IMR-90 (cell line): Measurements from ENCODE around the gene SUGCT. TPM values are rescaled to one million over a fixed set of nuclear protein-coding genes. Genes with fewer than 3 reads are reported as not detected.

Source experiments
- ATAC-seq: fragments of 200-7000 bp; cut with Tn5 transposase; 2 replicates; pipeline ENCODE4 v1.9.1; 2020; ENCODE audit warnings: low read depth, mild to moderate bottlenecking, moderate library complexity
- BruUV-seq: library from RNA; stranded (reverse); fragments of 400-500 nt; replicated peaks from 2 replicates; lab custom pipeline; 2021; lab: Mats Ljungman, UMichigan
- CTCF ChIA-PET: fragments of 300-600 bp; formaldehyde crosslinking; extraction: SDS; loops from one replicate; lab custom pipeline; 2021; ENCODE audit warnings: antibody characterized with exemption; lab: Yijun Ruan, JAX
- POLR2A ChIA-PET: fragments of 300-600 bp; sonication (Branson Sonifier 250); formaldehyde crosslinking; loops from one replicate; lab custom pipeline; 2022; ENCODE audit warnings: antibody characterized with exemption; ENCODE audit not compliant: unreplicated experiment; lab: Charles Lee
- DNase-seq: peaks from one replicate; pipeline ENCODE4 v3.0.0; 2013
- H2AFZ ChIP-seq: replicated peaks from 2 replicates; pipeline ENCODE3; 2013; ENCODE audit warnings: low read length, mild to moderate bottlenecking; ENCODE audit not compliant: poor library complexity
- H2AK5ac ChIP-seq: 2 replicates; pipeline ENCODE4 v1.6.1; 2013; ENCODE audit warnings: low read depth, low read length, inconsistent platforms
- H2AK9ac ChIP-seq: replicated peaks from 2 replicates; pipeline ENCODE3; 2013; ENCODE audit warnings: mild to moderate bottlenecking, low read depth, low read length, moderate library complexity; ENCODE audit not compliant: poor library complexity
- H2BK120ac ChIP-seq: 2 replicates; pipeline ENCODE4 v1.6.1; 2013; ENCODE audit warnings: low read depth, low read length, inconsistent platforms
- H2BK15ac ChIP-seq: 3 replicates; pipeline ENCODE4 v1.6.1; 2013; ENCODE audit warnings: low read depth, low read length, inconsistent platforms
- H2BK20ac ChIP-seq: 2 replicates; pipeline ENCODE4 v1.6.1; 2013; ENCODE audit warnings: low read depth, mild to moderate bottlenecking, inconsistent platforms, low read length, moderate library complexity
- H2BK5ac ChIP-seq: 2 replicates; pipeline ENCODE4 v1.6.1; 2013; ENCODE audit warnings: mild to moderate bottlenecking, low read depth, low read length, inconsistent platforms; ENCODE audit not compliant: poor library complexity, severe bottlenecking
- H3K14ac ChIP-seq: replicated peaks from 2 replicates; pipeline ENCODE4 v1.6.1; 2013; ENCODE audit warnings: low read depth, low read length, inconsistent platforms
- H3K18ac ChIP-seq: 2 replicates; pipeline ENCODE4 v1.6.1; 2013; ENCODE audit warnings: low read depth, low read length, control low read depth
- H3K23ac ChIP-seq: 2 replicates; pipeline ENCODE4 v1.6.1; 2013; ENCODE audit warnings: low read depth, low read length, inconsistent platforms
- H3K27ac ChIP-seq: 2 replicates; pipeline ENCODE4 v1.5.1; 2013; ENCODE audit warnings: mild to moderate bottlenecking, control low read depth, low read length; ENCODE audit not compliant: insufficient read depth
- H3K27me3 ChIP-seq: 2 replicates; pipeline ENCODE4 v1.6.1; 2013; ENCODE audit warnings: low read length; ENCODE audit not compliant: control insufficient read depth, insufficient read depth
- H3K36me3 ChIP-seq: 2 replicates; pipeline ENCODE4 v1.6.1; 2013; ENCODE audit warnings: low read length, mixed read lengths; ENCODE audit not compliant: control insufficient read depth, insufficient read depth
- H3K4ac ChIP-seq: 2 replicates; pipeline ENCODE4 v1.6.1; 2013; ENCODE audit warnings: low read depth, low read length, inconsistent platforms
- H3K4me1 ChIP-seq: 2 replicates; pipeline ENCODE4 v1.6.1; 2013; ENCODE audit warnings: low read length, mixed read lengths; ENCODE audit not compliant: control insufficient read depth, insufficient read depth
- H3K4me2 ChIP-seq: 2 replicates; pipeline ENCODE4 v1.6.1; 2013; ENCODE audit warnings: low read depth, mild to moderate bottlenecking, control low read depth, low read length, moderate library complexity
- H3K4me3 ChIP-seq: 2 replicates; pipeline ENCODE4 v1.5.1; 2013; ENCODE audit warnings: low read depth, mild to moderate bottlenecking, control low read depth, low read length, moderate library complexity; ENCODE audit not compliant: insufficient read depth
- H3K56ac ChIP-seq: 2 replicates; pipeline ENCODE4 v1.6.1; 2013; ENCODE audit warnings: low read length, inconsistent platforms; ENCODE audit not compliant: insufficient read depth; ENCODE audit errors: extremely low read depth
- H3K79me1 ChIP-seq, 2 experiments: 2 replicates each; pipeline ENCODE4 v1.6.1; 2013; ENCODE audit warnings: low read length in 2 of 2, inconsistent platforms in 1 of 2, low read depth in 1 of 2
- H3K9ac ChIP-seq: 2 replicates; pipeline ENCODE4 v1.6.1; 2013; ENCODE audit warnings: low read depth, low read length, control low read depth
- H3K9me1 ChIP-seq: 2 replicates; pipeline ENCODE4 v1.6.1; 2013; ENCODE audit warnings: low read length, inconsistent platforms; ENCODE audit not compliant: insufficient read depth
- H3K9me3 ChIP-seq: 2 replicates; pipeline ENCODE4 v1.6.1; 2013; ENCODE audit warnings: low read length; ENCODE audit not compliant: control insufficient read depth, insufficient read depth
- H4K20me1 ChIP-seq: 2 replicates; pipeline ENCODE4 v1.6.1; 2013; ENCODE audit warnings: low read length, inconsistent platforms; ENCODE audit not compliant: insufficient read depth
- H4K5ac ChIP-seq: 2 replicates; pipeline ENCODE4 v1.6.1; 2013; ENCODE audit warnings: mild to moderate bottlenecking, low read depth, low read length, control low read depth
- H4K8ac ChIP-seq, 2 experiments: 2 replicates each; pipeline ENCODE4 v1.6.1; 2013; ENCODE audit warnings: low read depth in 2 of 2, low read length in 2 of 2, control low read depth in 1 of 2, inconsistent platforms in 1 of 2
- H4K91ac ChIP-seq: 2 replicates; pipeline ENCODE4 v1.6.1; 2013; ENCODE audit warnings: low read depth, low read length, inconsistent platforms; ENCODE audit not compliant: insufficient read depth
- BHLHE40 ChIP-seq: fragments of 150-350 bp; IDR thresholded peaks from 2 replicates; pipeline ENCODE4 v1.6.1; 2016; ENCODE audit warnings: mild to moderate bottlenecking, low read depth, low read length
- CEBPB ChIP-seq: IDR thresholded peaks from 2 replicates; pipeline ENCODE4 v1.6.1; 2012; ENCODE audit warnings: low read depth, low read length, improper control_type of control experiment
- CHD1 ChIP-seq: IDR thresholded peaks from 2 replicates; pipeline ENCODE4 v1.6.1; 2012; ENCODE audit warnings: low read depth, low read length, improper control_type of control experiment
- MAFK ChIP-seq: IDR thresholded peaks from 2 replicates; pipeline ENCODE4 v1.6.1; 2012; ENCODE audit warnings: low read depth, low read length, improper control_type of control experiment
- POLR2A ChIP-seq: IDR thresholded peaks from 2 replicates; pipeline ENCODE4 v1.6.1; 2012; ENCODE audit warnings: mild to moderate bottlenecking, low read depth, low read length
- RAD21 ChIP-seq: IDR thresholded peaks from 2 replicates; pipeline ENCODE4 v1.6.1; 2012; ENCODE audit warnings: low read length, improper control_type of control experiment
- RCOR1 ChIP-seq: IDR thresholded peaks from 2 replicates; pipeline ENCODE4 v1.6.1; 2012; ENCODE audit warnings: mild to moderate bottlenecking, low read length, improper control_type of control experiment; ENCODE audit not compliant: insufficient replicate concordance
- SMC3 ChIP-seq: fragments of 150-350 bp; IDR thresholded peaks from 2 replicates; pipeline ENCODE4 v1.6.1; 2016; ENCODE audit warnings: low read depth, mild to moderate bottlenecking, antibody characterized with exemption, low read length, moderate library complexity
- WGBS, 2 experiments: methylation state at CpG; one replicate each; pipeline versions ENCODE4 v1.1.5 to v1.1.7; 2013; ENCODE audit warnings: missing lambda C conversion rate in 2 of 2; ENCODE audit not compliant: insufficient read length in 1 of 2; ENCODE audit errors: extremely low coverage in 2 of 2; 5-methylcytosine and 5-hydroxymethylcytosine counted together
- dilution Hi-C: fragments of 300-500 bp; cut with HindIII; formaldehyde crosslinking; loops from one replicate; pipeline ENCODE4 v1.14.3; 2018; ENCODE audit warnings: low sequenced_read_pairs; ENCODE audit not compliant: unreplicated experiment
- in situ Hi-C: fragments of 300-500 bp; cut with MboI; formaldehyde crosslinking; loops from 3 replicates; pipeline ENCODE4 v1.14.3; 2019; ENCODE audit warnings: low sequenced_read_pairs, inconsistent platforms, mixed read lengths
- intact Hi-C: fragments of 100-400 bp; cut with micrococcal nuclease; formaldehyde crosslinking; loops from 2 replicates; pipeline ENCODE4 v1.10.0; 2022
- polyA plus RNA-seq, 3 experiments: library from polyadenylated mRNA; depleted of rRNA; stranded (reverse); fragments of >200 nt; gene quantifications; 2 replicates each; pipeline ENCODE4 v1.2.3, GENCODE V29; 2012; ENCODE audit warnings: low replicate concordance in 1 of 3
- total RNA-seq: library from RNA; depleted of rRNA; stranded (reverse); fragments of >200 nt; gene quantifications from 2 replicates; pipeline ENCODE4 v1.2.3, GENCODE V29; 2012

Gene SUGCT
- total and polyA plus RNA-seq, 2 of the 4 experiments (the other 2 are of a cell fraction) = 5.9 to 8.3 TPM

DNA sequence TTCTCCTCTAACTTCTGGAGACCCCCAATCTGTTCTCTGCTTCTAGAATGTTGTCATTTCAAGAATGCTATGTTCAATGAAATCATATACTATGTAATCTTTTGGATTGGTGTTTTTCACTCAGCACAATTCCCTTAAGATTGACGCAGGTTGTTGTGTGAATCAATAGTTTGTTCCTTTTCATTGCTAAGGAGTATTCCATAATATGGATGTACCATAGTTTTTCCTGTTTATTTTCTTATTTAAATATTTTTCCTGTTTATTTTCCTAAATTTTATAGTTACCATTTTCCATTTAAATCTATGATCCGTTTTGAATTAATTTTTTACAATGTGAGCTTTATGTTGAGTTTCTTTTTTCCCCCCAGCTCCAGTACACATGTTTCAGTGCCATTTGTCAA, 604.5 kb downstream of the SUGCT start:
- H3K4me1 ChIP-seq = no peaks in the 10 kb centered on the region
- in situ Hi-C loops (no loop called here), intact Hi-C loops (no loop called here), dilution Hi-C loops (no loop called here)
- H2BK5ac ChIP-seq = no peak overlapping the region
- no peaks in the 10 kb centered on the region for H3K9me3 ChIP-seq
- H2AK9ac ChIP-seq = no peak overlapping the region
- H3K18ac ChIP-seq = no peak overlapping the region
- no peak overlapping the region for H4K91ac ChIP-seq
- ChIA-PET CTCF (no interaction called here), POLR2A (no interaction called here)
- no peaks in the 10 kb centered on the region for H4K20me1 ChIP-seq
- no peak overlapping the region for H3K14ac ChIP-seq
- H3K36me3 ChIP-seq = no peaks in the 10 kb centered on the region
- no peak overlapping the region for H2BK20ac ChIP-seq
- TF ChIP-seq CEBPB (no peak), CHD1 (no peak), MAFK (no peak), BHLHE40 (no peak), SMC3 (no peak), RAD21 (no peak), RCOR1 (no peak), POLR2A (no peak)
- no peak overlapping the region for H2BK120ac ChIP-seq
- no peak overlapping the region for H3K27ac ChIP-seq
- no peak overlapping the region for H2AFZ ChIP-seq
- H3K27me3 ChIP-seq = no peaks in the 10 kb centered on the region
- H2AK5ac ChIP-seq = no peak overlapping the region
- H4K8ac ChIP-seq = no peak overlapping the region
- ATAC-seq = no peak
- no peak overlapping the region for H2BK15ac ChIP-seq
- H4K5ac ChIP-seq = no peak overlapping the region
- no peak overlapping the region for H3K9ac ChIP-seq
- no peak overlapping the region for H3K4ac ChIP-seq
- H3K9me1 ChIP-seq = no peaks in the 10 kb centered on the region; the same call in 1 of the 2 replicates
- H3K4me3 ChIP-seq = no peak overlapping the region
- BruUV-seq = no TSS peak
- no peak overlapping the region for H3K23ac ChIP-seq
- DNase-seq = no peak
- H3K79me1 ChIP-seq = no peaks in the 10 kb centered on the region
- no peak overlapping the region for H3K4me2 ChIP-seq
- no CpG with 5 or more reads among the region's 2 CpGs for WGBS, 2 experiments
- H3K56ac ChIP-seq = no peak overlapping the region
